SW 1271 (cell line): ENCODE data around the gene PPM1L.
A peak's percentile ranks its signal among the peaks of the same experiment; 100 is the strongest.
"Not testable (repeated sequence)": the region's sequence is repeated elsewhere in the genome, so short reads cannot be mapped to it uniquely, and the experiment has no call there.

ENCODE experiments used
- DNase-seq, 2 experiments: peaks; one replicate each; lab custom pipeline; 2025; lab: John Stamatoyannopoulos, UW

PPM1L gene

GRCh38 chr3:160755776-160756304, at the start of gene PPM1L:
Gene PPM1L, plus strand, starts transcription at chr3:160756231.
- peak in 1 of 2 experiments; percentile 38 for DNase-seq

- peak in 1 of 2 experiments; percentile 31 for DNase-seq
Observed at GRCh38 chr3:160707187-160707794, 48.7 kb upstream of the PPM1L start.

- no peak for DNase-seq
Observed at GRCh38 chr3:160709477-160710182, 46.4 kb upstream of the PPM1L start.

DNA sequence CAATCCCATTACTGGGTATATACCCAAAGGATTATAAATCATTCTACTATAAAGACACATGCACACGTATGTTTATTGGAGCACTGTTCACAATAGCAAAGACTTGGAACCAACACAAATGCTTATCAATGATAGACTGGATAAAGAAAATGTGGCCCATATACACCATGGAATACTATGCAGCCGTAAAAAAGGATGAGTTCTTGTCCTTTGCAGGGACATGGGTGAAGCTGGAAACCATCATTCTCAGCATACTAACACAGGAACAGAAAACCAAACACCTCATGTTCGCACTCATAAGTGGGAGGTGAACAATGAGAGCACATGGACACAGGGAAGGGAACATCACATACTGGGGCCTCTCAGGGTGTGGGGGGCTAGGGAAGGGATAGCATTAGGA, 42.9 kb upstream of the PPM1L start:
- DNase-seq: not testable (repeated sequence)

DNA sequence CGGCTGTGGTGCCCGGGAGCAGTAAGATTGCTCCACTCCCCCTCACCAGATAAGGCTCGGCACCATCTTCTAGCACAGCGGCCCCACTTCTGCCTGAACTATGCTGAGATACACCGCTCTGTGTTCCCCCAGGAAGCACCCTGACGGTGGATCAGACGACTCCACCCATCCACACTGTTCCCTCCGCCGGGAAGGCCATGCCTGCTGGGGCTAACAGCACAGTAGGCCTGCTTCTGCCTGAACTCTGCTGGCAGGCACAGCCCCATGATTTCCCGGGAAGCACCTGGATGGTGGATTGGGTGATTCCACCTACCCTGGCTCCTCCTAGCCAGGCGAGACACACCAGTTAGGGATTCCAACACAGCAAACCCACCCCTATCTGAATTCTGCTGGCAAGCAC, 36.3 kb upstream of the PPM1L start:
- DNase-seq: no peak

- DNase-seq: no peak
Observed at GRCh38 chr3:160720123-160720746, 35.8 kb upstream of the PPM1L start.

GRCh38 chr3:160722331-160722730, 33.7 kb upstream of the PPM1L start:
- DNase-seq: no peak

DNA sequence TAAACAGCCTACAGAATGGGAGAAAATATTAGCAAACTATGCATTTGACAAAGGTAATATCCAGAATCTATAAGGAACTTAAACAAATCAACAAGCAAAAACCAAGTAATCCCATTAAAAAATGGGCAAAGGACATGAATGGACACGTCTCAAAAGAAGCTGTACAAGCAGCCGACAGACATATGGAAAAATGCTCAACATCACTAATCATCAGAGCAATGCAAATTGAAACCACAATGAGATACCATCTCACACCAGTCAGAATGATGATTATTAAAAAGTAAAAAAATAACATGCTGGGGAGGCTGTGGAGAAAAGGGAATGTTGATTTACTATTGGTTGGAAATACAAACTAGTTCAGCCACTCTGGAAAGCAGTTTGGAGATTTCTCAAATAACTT, 30.7 kb upstream of the PPM1L start:
- no peak for DNase-seq

GRCh38 chr3:160735826-160736225, 20.2 kb upstream of the PPM1L start:
- no peak for DNase-seq

- DNase-seq: no peak
Observed at GRCh38 chr3:160738048-160738447, 18.0 kb upstream of the PPM1L start.

DNA sequence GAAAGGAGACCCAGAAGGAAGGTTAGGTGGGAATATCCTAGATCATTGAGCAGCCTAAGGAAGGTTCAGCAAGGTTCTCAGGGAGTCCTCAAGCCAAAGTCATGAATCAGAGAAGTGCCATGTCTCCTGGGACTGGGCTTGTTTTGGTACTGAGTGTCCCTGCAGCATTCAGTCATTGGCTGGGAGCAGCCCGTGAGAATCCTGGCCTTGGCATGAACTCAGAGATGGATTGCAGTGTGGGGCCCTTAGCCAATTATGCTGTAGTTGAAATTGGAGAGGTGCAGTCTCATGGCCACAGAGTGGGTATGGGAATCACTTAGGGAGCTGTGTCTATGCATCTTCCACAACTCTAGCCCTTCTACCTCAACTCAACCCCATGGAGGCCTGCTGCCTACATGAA, 17.0 kb upstream of the PPM1L start:
- DNase-seq: no peak

- no peak for DNase-seq
Observed at GRCh38 chr3:160746976-160747375, 9.1 kb upstream of the PPM1L start.

DNA sequence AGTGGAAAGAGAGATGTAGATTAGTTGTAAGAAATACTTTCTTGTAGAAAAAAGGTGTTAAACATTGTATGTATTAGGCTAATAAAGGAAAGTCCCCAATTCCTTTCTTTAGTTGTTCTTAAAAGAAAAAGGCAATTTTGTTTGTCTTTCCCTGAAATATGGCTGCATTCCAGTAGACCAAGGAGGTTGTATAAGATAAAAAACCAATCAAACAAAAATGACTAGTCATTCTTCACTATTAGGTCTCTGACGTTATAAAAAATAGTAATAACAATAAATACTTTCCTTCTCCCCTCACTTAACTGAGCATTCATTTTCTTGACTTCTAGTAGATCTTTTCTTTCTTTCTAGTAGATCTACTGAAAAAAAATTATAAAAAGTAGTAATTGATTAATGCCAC, 8.6 kb upstream of the PPM1L start:
- DNase-seq: no peak

DNA sequence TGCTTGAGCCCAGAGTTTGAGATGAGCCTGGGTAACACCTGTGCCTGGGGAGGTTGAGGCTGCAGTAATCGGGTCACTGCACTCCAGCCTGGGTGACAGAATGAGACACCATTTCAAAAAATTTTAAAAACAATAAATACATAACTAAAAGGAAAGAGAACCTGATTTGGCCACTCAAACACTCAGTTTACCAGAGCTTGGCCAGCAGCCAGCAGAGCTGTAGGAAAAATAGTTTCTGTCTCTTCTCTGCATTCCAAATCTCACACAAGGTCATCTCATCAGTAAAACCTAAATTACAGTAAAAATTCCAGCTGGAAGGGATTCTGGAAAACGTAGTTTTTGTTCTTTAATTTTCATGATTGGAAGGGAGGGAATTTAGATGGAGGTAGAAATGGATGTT, 7.8 kb upstream of the PPM1L start:
- DNase-seq: no peak

GRCh38 chr3:160748787-160749186, 7.2 kb upstream of the PPM1L start:
- DNase-seq: no peak

DNA sequence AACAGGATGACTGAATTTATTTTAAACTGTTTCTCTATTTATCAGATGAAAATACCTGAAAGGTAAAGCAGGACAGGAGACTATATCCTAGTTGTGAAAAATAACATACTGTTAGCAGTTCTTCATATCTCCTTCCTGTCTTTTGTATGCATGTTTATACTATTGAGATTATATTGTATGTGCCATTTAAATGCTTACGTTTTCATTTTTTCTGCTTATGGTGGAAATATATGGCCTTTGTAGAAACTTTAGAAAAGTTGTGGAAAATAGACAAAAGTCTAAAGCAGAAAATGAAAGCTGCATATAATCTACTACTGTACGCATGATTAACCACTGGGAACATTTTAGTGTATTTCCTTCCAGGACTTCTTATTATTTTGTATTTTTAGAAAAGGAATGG, 2.1 kb upstream of the PPM1L start:
- no peak for DNase-seq

- peak; percentile 20 to 27 for DNase-seq
Observed at GRCh38 chr3:160754371-160754854, 1.6 kb upstream of the PPM1L start.

DNA sequence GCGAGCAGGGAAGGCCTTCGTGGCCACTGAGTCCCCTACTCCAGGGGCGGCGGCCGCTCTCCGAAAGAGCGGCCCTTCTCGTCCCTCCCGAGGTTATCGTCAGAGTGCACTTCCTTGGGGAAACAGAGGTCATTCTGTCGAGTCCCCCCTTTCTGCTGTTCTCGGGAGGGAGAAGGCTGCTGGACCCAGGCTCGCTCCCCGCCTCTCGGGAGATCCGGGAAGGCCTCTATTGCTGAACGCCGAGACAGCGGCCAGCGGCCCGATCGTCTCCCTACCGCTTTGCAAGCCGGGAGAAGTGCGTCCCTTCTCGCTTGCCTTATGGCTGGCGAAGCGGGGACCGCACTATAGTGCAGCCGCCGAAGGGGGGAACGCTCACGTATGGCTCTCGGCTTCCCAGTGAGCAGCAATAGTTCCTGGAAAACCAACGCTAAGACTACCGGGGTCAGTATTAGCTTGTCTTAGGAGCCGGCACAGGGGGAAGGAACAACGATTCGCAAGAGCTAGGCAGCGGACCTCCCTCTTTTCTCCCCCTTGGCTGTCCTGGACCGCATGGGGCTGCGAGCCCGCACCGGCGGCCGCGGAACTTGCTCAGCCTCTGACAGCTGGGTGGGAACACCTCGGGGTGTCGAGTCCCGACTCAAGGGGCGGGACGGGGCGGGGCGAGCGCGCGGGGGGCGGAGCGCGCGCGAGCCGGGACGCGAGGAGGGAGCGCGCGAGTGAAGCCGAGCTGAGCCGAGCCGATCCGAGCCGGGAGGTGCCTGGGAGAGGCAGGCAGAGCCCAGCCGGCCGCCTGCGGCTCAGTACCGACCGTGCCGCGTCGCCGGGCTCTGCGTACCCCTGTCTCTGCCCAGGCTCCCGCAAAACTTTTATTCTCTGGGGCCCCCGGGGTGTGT, 930 bp upstream of the PPM1L start:
- DNase-seq: peak; percentile 80 to 88

DNA sequence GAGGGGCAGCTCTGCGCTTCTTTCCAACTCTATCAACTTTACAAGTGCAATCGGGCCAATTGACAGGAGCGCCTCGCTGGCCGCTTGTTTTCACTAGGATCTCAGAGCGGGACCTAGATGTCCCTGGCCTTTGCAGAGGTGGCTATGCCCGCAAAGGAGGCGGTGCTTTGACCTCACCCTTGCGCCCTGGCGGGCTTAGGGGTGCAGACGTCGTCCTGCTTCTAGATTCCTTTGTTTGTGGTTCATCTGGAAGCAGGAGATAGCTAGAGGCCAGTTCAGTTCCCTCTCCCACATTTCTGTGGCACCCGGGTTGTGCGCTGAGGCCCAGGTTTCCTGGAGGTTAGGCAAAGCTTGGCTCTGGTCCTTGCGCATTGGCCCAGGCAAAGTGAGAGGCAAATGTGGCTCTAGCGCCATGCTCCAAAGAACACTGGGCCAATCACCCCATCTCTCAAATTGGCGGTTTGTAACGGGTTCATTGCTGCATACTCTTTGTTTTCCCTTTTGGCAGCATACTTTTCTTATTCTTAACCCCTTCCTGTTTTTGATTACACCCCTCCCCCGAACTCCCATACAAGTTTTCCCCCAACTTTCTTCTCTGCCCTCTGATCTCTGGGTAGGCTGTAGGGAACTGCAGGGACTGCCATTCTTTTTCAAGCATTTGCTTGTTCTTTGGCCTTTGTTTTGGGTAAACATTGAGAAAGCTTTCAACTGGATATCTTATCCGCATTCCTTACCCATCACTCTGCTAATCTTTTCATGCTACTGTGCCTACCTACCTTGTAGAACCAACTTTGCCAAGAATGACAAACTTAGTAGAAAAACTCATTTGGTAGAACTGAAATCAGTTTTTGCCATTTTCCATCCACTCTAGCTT, 1.4 kb downstream of the PPM1L start:
- DNase-seq: no peak

GRCh38 chr3:160758929-160759577, 3.0 kb downstream of the PPM1L start:
- DNase-seq: no peak
